A673 (cell line): Measurements from ENCODE around the gene ITPRID2.

Experiments used
- CTCF ChIP-seq: fragments of 300-800, 200-600 bp; sonication (generic); conservative IDR thresholded peaks from 2 replicates; pipeline ENCODE4 v1.5.1; 2017; ENCODE audit warnings: low read depth, mild to moderate bottlenecking, antibody characterized with exemption, low read length, moderate library complexity, mixed read lengths
- EZH2 ChIP-seq: fragments of 200-600 bp; sonication (generic); IDR thresholded peaks from 2 replicates; pipeline ENCODE4 v1.6.1; 2017; ENCODE audit warnings: borderline replicate concordance, low read depth, mild to moderate bottlenecking, mixed read lengths, antibody characterized with exemption, low read length; ENCODE audit not compliant: poor library complexity, severe bottlenecking

DNA sequence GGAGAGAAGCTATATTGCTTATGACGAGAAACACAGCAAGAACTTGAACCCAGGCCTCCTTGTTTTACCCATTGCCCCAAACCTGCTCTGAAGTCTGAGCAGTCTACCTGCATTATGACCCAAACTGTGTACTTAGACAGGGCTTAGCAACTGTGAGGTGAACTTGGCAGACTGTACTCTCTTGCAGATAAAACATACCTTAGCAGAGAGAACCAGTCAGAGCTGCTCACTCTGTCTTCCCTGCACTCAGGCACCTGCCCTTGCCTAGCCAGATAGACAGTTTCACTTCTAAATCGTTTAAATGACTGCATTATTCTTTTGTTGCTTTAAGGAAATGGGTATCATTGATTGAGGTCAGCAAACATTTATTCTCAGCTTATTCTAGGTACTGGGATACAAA, 20.3 kb downstream of the ITPRID2 start:
- TF ChIP-seq CTCF (no peak), EZH2 (no peak)
